HG02885 (cell line): ENCODE results near the gene LTO1.

Experiments used
- ATAC-seq: cut with Tn5 transposase; IDR thresholded peaks from one replicate; pipeline ENCODE4 v1.9.1; 2021; ENCODE audit warnings: mild to moderate bottlenecking; ENCODE audit not compliant: unreplicated experiment, poor library complexity

Gene LTO1

GRCh38 chr11:69660001-69660500, 15.1 kb downstream of the LTO1 start:
- no peak for ATAC-seq

GRCh38 chr11:69659591-69659990, 15.6 kb downstream of the LTO1 start:
- ATAC-seq, result no peak

GRCh38 chr11:69658626-69659450, 16.3 kb downstream of the LTO1 start:
- ATAC-seq, result no peak

- ATAC-seq, result no peak
These were observed 17.1 kb downstream of the LTO1 start for GRCh38 chr11:69657911-69658625.

DNA sequence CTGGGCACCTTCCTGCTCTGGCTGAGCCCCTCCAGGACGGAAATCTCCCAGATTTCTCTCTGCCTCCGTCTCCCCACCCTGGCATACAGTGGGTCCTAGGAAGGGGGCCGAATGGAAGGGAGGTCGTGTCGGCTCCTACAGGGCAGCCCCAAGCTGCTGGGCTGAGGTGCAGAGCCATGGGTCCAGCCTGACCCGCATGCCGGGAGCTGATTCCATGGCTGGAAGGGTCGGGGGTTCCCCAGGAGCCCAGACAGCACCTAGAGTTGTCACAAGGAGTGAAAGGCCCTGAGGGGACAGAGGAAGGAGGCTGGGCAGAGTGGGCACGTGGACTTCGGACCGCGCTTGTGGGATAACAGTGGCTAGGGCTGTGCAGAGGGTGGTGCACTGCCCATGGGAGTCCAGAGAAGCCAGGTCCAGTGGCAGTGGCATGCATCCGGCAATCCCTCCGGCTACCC, 17.7 kb downstream of the LTO1 start:
- no peak for ATAC-seq

- ATAC-seq, result no peak
These were observed 18.4 kb downstream of the LTO1 start for GRCh38 chr11:69656536-69657455.

- ATAC-seq, result no peak
These were observed 19.4 kb downstream of the LTO1 start for GRCh38 chr11:69655479-69656428.

DNA sequence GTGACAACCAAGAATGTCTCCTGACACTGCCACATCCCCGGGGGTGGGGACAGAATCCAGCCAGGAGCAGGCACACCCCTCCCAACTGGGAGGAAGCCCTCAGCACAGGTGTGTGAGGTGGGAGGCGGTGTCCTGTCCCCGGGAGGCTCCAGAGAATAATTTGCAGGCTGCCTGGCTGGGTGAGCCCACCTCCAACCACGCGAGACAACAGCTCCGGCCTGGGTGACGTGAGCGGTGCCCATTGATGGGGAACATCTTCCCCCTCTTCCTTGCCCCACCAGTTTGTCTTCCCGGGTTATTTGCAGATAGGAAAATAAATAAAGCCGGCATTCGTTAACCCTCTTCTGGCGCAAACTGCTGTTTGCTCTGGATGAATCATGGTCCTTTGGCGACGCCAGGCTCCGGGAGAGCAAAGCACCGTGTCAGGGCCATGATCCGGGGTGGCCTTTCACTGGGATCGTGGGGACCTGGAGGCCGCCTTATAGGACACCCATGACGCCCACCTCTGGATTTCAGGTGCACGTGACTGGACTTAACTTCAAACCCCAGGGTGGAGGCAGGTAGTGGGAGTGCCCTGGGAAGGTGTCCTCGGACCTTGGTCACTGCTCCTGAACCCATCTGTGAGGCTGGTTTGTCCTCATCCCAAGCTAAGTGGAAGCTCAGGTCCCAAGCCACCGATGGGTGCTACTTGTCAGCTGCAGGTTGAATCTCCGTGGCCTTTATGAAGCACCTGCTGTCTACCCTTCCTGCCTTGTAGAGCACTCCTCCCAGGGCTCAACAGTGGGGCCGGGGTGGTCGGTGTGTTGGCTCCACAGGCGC, 20.3 kb downstream of the LTO1 start:
- ATAC-seq, result no peak

DNA sequence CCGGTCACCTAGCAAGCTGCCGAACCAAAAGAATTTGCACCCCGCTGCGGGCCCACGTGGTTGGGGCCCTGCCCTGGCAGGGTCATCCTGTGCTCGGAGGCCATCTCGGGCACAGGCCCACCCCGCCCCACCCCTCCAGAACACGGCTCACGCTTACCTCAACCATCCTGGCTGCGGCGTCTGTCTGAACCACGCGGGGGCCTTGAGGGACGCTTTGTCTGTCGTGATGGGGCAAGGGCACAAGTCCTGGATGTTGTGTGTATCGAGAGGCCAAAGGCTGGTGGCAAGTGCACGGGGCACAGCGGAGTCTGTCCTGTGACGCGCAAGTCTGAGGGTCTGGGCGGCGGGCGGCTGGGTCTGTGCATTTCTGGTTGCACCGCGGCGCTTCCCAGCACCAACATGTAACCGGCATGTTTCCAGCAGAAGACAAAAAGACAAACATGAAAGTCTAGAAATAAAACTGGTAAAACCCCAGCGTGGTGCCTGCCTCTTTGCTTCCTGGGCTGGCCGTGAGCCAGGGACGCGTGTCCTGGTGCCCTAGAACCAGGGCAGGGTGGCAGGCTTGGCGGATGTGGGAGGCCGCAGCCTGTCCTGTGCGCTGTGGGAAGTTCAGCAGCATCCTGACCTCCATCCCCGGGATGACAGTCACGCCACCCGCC, 21.0 kb downstream of the LTO1 start:
- no peak for ATAC-seq

DNA sequence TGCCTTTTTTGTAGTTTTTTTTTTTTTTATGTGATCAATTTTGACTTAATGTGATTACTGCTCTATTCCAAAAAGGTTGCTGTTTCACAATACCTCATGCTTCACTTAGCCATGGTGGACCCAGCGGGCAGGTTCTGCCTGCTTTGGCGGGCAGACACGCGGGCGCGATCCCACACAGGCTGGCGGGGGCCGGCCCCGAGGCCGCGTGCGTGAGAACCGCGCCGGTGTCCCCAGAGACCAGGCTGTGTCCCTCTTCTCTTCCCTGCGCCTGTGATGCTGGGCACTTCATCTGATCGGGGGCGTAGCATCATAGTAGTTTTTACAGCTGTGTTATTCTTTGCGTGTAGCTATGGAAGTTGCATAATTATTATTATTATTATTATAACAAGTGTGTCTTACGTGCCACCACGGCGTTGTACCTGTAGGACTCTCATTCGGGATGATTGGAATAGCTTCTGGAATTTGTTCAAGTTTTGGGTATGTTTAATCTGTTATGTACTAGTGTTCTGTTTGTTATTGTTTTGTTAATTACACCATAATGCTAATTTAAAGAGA, 21.7 kb downstream of the LTO1 start:
- ATAC-seq, result no peak

- ATAC-seq, result no peak
These were observed 22.2 kb downstream of the LTO1 start for GRCh38 chr11:69652999-69653398.

DNA sequence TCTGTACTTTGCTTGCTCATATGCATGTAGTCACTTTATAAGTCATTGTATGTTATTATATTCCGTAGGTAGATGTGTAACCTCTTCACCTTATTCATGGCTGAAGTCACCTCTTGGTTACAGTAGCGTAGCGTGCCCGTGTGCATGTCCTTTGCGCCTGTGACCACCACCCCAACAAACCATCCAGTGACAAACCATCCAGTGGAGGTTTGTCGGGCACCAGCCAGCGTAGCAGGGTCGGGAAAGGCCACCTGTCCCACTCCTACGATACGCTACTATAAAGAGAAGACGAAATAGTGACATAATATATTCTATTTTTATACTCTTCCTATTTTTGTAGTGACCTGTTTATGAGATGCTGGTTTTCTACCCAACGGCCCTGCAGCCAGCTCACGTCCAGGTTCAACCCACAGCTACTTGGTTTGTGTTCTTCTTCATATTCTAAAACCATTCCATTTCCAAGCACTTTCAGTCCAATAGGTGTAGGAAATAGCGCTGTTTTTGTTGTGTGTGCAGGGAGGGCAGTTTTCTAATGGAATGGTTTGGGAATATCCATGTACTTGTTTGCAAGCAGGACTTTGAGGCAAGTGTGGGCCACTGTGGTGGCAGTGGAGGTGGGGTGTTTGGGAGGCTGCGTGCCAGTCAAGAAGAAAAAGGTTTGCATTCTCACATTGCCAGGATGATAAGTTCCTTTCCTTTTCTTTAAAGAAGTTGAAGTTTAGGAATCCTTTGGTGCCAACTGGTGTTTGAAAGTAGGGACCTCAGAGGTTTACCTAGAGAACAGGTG, 23.1 kb downstream of the LTO1 start:
- no peak for ATAC-seq

DNA sequence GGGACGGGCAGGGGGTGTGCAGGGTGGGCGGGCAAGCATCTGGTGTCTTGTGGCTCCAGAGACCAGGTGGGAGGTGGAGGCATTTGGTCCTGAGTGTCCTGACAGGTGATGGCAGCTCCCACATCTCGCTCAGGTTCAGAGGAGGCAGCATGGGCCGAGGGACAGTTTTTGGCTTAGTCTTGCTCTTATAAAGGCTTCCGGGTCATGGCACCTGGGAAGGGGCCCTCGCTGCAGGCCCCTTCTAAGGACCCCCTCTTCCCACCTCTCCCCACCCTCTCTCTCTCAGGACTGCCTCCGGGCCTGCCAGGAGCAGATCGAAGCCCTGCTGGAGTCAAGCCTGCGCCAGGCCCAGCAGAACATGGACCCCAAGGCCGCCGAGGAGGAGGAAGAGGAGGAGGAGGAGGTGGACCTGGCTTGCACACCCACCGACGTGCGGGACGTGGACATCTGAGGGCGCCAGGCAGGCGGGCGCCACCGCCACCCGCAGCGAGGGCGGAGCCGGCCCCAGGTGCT, 24.3 kb downstream of the LTO1 start:
- ATAC-seq, result no peak

- ATAC-seq, result no peak
These were observed 24.9 kb downstream of the LTO1 start for GRCh38 chr11:69650081-69650831.

DNA sequence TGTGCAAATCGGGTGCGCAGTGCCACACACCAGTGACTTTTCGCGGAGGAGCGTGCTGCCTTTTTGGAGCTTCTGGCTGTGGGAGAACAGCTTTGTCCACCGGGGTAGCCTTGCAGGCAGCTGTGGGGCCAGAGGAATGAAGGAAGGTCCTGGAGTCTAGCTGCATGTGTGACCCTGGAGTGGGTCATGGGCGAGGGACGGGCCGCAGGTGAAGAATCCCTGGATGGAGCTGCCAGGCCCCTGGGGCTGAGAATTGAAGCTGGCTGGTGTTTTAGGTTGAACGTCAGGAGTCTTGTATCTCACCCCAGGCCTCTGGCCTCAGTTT, 25.6 kb downstream of the LTO1 start:
- no peak for ATAC-seq
